Stimulated activated naive CD4-positive, alpha-beta T cell treated with Interleukin-2 at 50 U/mL for 16 hours (primary cell): ENCODE measurements around the gene NOM1.
"Not testable (repeated sequence)": the region's sequence is repeated elsewhere in the genome, so short reads cannot be mapped to it uniquely, and the experiment has no call there.

Experiments
- DNase-seq: peaks from one replicate; lab custom pipeline; 2025; lab: John Stamatoyannopoulos, UW

NOM1 gene

GRCh38 chr7:156940421-156941122 is 8.9 kb upstream of the NOM1 start:
- no peak for DNase-seq

GRCh38 chr7:156941393-156942182 is 7.9 kb upstream of the NOM1 start:
- DNase-seq = no peak

GRCh38 chr7:156942708-156943090 is 6.8 kb upstream of the NOM1 start:
- no peak for DNase-seq

- no peak for DNase-seq
Observed at GRCh38 chr7:156943091-156944041, 6.1 kb upstream of the NOM1 start.

- DNase-seq = no peak
Observed at GRCh38 chr7:156944876-156945275, 4.6 kb upstream of the NOM1 start.

GRCh38 chr7:156947120-156947843 is 2.2 kb upstream of the NOM1 start:
- no peak for DNase-seq

GRCh38 chr7:156948361-156948760 is 1.2 kb upstream of the NOM1 start:
- DNase-seq = no peak

GRCh38 chr7:156950381-156950858 is 908 bp downstream of the NOM1 start:
- no peak for DNase-seq

- DNase-seq = not testable (repeated sequence)
Observed at GRCh38 chr7:156953215-156953614, 3.7 kb downstream of the NOM1 start.

GRCh38 chr7:156954941-156955340 is 5.4 kb downstream of the NOM1 start:
- DNase-seq = no peak

GRCh38 chr7:156956727-156957126 is 7.2 kb downstream of the NOM1 start:
- no peak for DNase-seq

- no peak for DNase-seq
Observed at GRCh38 chr7:156962145-156962544, 12.6 kb downstream of the NOM1 start.

- DNase-seq = no peak
Observed at GRCh38 chr7:156962897-156963296, 13.4 kb downstream of the NOM1 start.

GRCh38 chr7:156963472-156963871 is 14.0 kb downstream of the NOM1 start:
- no peak for DNase-seq

- DNase-seq = no peak
Observed at GRCh38 chr7:156964971-156965370, 15.5 kb downstream of the NOM1 start.

- no peak for DNase-seq
Observed at GRCh38 chr7:156966387-156966786, 16.9 kb downstream of the NOM1 start.

- no peak for DNase-seq
Observed at GRCh38 chr7:156968183-156968582, 18.7 kb downstream of the NOM1 start.

- no peak for DNase-seq
Observed at GRCh38 chr7:156969972-156970420, 20.5 kb downstream of the NOM1 start.

- no peak for DNase-seq
Observed at GRCh38 chr7:156975620-156976019, 26.1 kb downstream of the NOM1 start.

GRCh38 chr7:156979007-156979606 is 29.6 kb downstream of the NOM1 start:
- DNase-seq = no peak

- DNase-seq = no peak
Observed at GRCh38 chr7:156979711-156980110, 30.2 kb downstream of the NOM1 start.
